Right ventricle myocardium superior (tissue), 1 donor: ENCODE results near the gene RNF2. TPM values are rescaled to one million over a fixed set of nuclear protein-coding genes. Genes with fewer than 3 reads are reported as not detected.

Source experiments
- total RNA-seq: library from RNA; stranded (reverse); fragmentation: NEBNext Ultra II Directional; extraction: Animal tissue kit (Norgen Biotek cat#: 25700); gene quantifications from one replicate; pipeline ENCODE4 v1.2.1, GENCODE V29; 2021
- donor health status: DM: no; HTN: yes; CAD: no; lungs with severe emphysema.

The RNF2 gene
- total RNA-seq, 1 donor from 2014 or later: 9.8 TPM

Other genes with a start within 250 kb of the RNF2 start
- gene NIBAN1, start 71.0 kb upstream of the RNF2 start, total RNA-seq: 317 TPM
- gene TRMT1L, start 111.4 kb downstream of the RNF2 start, total RNA-seq: 25.6 TPM
- 6.1 TPM for gene SWT1, start 111.6 kb downstream of the RNF2 start, total RNA-seq